Brain microvascular endothelial cell (primary cell): ENCODE results near the gene PF4V1.

Experiments used
- DNase-seq: peaks from one replicate; pipeline ENCODE4 v3.0.0-alpha.2; 2020
- H3K27ac ChIP-seq: fragments of 250-450 bp; sonication (Bioruptor Pico); 2 replicates; pipeline ENCODE4 v1.5.1; 2020; ENCODE audit warnings: mild to moderate bottlenecking, moderate library complexity
- H3K27me3 ChIP-seq: fragments of 250-450 bp; sonication (Bioruptor Pico); replicated peaks from 2 replicates; pipeline ENCODE4 v1.5.1; 2020; ENCODE audit warnings: mild to moderate bottlenecking
- H3K36me3 ChIP-seq: fragments of 250-450 bp; sonication (Bioruptor Pico); replicated peaks from 2 replicates; pipeline ENCODE4 v1.5.1; 2020; ENCODE audit warnings: mild to moderate bottlenecking
- H3K4me3 ChIP-seq: 2 replicates; pipeline ENCODE4 v1.5.1; 2011; ENCODE audit warnings: low read depth, mild to moderate bottlenecking, control low read depth, low read length, moderate library complexity
- in situ Hi-C: cut with HindIII; loops from 2 replicates; pipeline ENCODE4 v1.10.0; 2017; ENCODE audit warnings: low sequenced_read_pairs, low pct_ligation_motif_present
- TF ChIP-seq, protein P1 (sequence below): IDR thresholded peaks from 2 replicates; pipeline ENCODE4 v1.5.1; 2011; ENCODE audit warnings: low read depth, mild to moderate bottlenecking, moderate library complexity, low read length, control low read depth, inconsistent platforms; ENCODE audit errors: missing control alignments

PF4V1 gene

DNA sequence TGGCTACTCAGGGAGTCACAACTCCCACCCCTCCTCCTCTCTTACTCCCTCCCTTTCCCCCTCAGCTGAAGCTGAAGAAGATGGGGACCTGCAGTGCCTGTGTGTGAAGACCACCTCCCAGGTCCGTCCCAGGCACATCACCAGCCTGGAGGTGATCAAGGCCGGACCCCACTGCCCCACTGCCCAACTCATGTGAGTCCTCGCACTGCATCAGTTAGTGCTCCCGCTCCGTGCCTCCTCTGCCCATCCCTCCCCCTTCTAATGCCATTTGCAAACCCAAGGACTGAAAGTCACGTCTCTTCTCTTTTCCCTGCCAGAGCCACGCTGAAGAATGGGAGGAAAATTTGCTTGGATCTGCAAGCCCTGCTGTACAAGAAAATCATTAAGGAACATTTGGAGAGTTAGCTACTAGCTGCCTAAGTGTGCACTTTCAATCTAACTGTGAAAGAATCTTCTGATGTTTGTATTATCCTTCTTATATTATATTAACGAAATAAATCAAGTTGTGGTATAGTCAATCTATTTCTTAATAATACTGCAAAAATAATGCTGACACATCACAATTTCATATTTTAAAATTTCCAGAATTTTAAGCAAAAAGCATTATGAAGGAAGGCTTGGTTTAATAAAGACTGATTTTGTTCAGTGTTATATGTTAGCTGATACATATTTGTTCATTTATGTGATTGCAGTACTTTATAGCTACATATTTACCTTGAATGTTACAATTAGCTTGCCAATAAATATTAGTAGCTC is 800 bp downstream of the PF4V1 start:
- Histone ChIP-seq H3K4me3 (no peak overlapping the region), H3K27me3 (no peaks in the 10 kb centered on the region), H3K36me3 (no peaks in the 10 kb centered on the region), H3K27ac (no peak overlapping the region)
- DNase-seq: no peak
- TF ChIP-seq, protein P1, sequence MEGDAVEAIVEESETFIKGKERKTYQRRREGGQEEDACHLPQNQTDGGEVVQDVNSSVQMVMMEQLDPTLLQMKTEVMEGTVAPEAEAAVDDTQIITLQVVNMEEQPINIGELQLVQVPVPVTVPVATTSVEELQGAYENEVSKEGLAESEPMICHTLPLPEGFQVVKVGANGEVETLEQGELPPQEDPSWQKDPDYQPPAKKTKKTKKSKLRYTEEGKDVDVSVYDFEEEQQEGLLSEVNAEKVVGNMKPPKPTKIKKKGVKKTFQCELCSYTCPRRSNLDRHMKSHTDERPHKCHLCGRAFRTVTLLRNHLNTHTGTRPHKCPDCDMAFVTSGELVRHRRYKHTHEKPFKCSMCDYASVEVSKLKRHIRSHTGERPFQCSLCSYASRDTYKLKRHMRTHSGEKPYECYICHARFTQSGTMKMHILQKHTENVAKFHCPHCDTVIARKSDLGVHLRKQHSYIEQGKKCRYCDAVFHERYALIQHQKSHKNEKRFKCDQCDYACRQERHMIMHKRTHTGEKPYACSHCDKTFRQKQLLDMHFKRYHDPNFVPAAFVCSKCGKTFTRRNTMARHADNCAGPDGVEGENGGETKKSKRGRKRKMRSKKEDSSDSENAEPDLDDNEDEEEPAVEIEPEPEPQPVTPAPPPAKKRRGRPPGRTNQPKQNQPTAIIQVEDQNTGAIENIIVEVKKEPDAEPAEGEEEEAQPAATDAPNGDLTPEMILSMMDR: no peak
- in situ Hi-C loops: no loop called here

DNA sequence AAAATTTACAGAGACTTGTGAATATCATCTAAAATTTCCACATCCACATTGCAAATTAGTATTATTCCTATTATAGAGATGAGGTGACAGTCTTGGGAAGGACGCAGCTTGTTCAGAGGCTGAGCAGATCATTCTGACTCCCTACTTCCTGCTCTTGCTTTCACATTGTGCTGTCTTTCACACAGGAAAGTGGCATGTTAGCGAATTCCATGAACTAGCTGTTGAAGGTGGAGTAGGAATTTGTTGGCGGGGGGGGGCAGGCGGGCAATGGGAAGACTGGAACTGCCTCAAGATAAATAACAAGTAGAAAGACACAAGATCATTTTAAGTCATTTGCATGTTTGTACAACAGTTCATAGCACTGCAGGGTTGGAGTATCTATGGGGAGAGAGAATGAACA is 2.3 kb downstream of the PF4V1 start:
- TF ChIP-seq, protein P1: no peak
- Histone ChIP-seq H3K27me3 (no peaks in the 10 kb centered on the region), H3K4me3 (no peak overlapping the region), H3K27ac (no peak overlapping the region), H3K36me3 (no peaks in the 10 kb centered on the region)
- DNase-seq: no peak
- in situ Hi-C loops: no loop called here

DNA sequence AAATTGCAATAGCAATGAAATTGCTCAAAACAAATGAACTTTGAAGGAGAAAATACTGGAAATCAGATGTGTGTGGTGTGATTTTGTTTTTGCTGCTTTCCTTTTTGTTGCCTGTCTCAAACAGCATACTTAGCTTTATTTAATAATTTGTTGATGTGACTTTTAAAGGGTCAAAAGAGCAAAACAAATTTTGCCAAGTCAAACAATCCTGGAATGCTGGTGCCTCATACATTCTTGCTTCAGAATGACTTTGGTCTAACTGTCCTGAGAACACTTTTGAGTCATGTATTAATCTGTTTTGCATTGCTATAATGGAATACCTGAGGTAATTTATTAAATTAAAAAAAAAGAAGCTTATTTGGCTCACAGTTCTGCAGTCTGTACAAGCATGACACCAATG is 3.4 kb downstream of the PF4V1 start:
- peak overlapping the region; percentile 56 for H3K27ac ChIP-seq
- H3K27me3 ChIP-seq: no peaks in the 10 kb centered on the region
- H3K4me3 ChIP-seq: no peak overlapping the region
- H3K36me3 ChIP-seq: no peaks in the 10 kb centered on the region
- TF ChIP-seq, protein P1: no peak
- in situ Hi-C loops: no loop called here
- peak; percentile 65 for DNase-seq

DNA sequence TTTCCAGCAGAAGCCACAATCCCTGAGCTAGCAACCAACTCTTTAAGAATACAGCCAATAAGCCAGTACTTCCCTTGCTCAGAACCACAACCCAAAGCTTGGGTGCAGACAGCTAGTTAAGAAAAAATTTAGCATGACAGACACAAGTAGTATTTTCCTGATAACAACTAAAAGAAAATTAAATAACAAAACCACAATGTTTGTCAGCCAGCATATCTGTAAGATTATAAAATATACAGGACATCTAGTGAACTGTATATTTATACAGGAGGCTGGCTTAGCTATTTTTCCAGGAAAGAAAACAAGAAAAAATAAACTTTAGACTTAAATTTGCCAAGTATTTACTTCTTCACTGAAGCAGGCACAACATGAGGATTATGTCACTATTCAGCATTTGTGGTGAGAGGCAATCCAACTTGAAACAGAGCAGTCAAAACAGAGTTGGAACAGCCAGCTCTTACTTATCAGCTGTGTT is 6.6 kb downstream of the PF4V1 start:
- Histone ChIP-seq H3K4me3 (no peak overlapping the region), H3K27me3 (no peaks in the 10 kb centered on the region), H3K36me3 (no peaks in the 10 kb centered on the region), H3K27ac (peak overlapping the region; percentile 5)
- in situ Hi-C loops: no loop called here
- DNase-seq: peak; percentile 78
- TF ChIP-seq, protein P1: no peak

DNA sequence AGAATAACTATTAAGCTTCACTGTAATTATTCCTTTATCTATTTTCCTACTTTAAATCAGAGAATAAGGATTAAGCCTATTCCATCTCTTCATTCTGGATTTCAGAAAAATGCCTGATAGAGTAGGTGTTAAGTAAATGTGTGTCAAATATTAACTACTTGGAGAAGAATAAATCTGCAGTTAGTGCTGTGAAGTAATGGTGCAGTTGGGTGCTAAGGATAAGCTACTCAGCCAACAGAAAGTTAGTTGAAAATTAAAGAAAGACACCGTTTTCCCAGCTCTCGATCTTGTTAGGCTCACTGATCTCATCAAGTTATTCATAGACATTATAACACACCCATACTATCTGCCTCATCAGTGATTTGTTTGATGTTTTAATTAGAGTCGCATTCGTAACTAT is 7.1 kb downstream of the PF4V1 start:
- TF ChIP-seq, protein P1: no peak
- no peak overlapping the region for H3K4me3 ChIP-seq
- in situ Hi-C loops: no loop called here
- no peaks in the 10 kb centered on the region for H3K36me3 ChIP-seq
- DNase-seq: no peak
- H3K27me3 ChIP-seq: no peaks in the 10 kb centered on the region
- H3K27ac ChIP-seq: no peak overlapping the region

DNA sequence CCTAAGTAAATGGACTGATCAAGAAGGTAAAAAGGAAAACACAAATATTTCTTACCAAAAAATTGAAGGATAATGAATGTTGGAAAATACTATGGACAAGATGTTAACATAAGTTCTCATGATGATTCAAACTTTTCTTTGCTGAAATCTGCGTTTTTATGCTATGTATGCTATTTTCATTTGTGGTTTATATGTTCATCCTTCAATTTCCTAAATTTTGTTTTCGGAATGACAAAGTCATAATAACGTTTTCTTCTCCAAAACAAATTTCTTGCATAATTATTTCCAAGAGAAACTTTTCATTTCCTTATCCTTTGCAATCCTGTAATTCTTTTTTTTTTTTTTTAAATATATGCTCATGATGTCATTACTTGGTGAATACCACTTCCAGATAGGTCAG is 7.8 kb downstream of the PF4V1 start:
- in situ Hi-C loops: no loop called here
- Histone ChIP-seq H3K27me3 (no peaks in the 10 kb centered on the region), H3K36me3 (no peaks in the 10 kb centered on the region)

More for the DNA sequence above, 7.8 kb downstream of the PF4V1 start:
- Histone ChIP-seq H3K27ac (no peak overlapping the region), H3K4me3 (no peak overlapping the region)
- TF ChIP-seq, protein P1: no peak
- no peak for DNase-seq
